ENCODE measurements around the gene S100A5. TPM values are rescaled to one million over a fixed set of nuclear protein-coding genes. Genes with fewer than 3 reads are reported as not detected.
"Not testable (repeated sequence)": the region's sequence is repeated elsewhere in the genome, so short reads cannot be mapped to it uniquely, and the experiment has no call there.

Gene S100A5
- total RNA-seq, 2 experiments from 2014 or later, result not detected

GRCh38 chr1:153583976-153584375 is 43.2 kb upstream of the S100A5 start:
- H3K4me3 ChIP-seq (ENCODE audit: low read depth, low read length, poor library complexity, severe bottlenecking), result no peak overlapping the region
- DNase-seq (ENCODE audit: low spot score), result no peak
- ChIA-PET CTCF (ENCODE audit: unreplicated experiment) (no interaction called here), POLR2A (no interaction called here)
- no TSS peak for BruUV-seq (replicated peaks)
- no peaks in the 10 kb centered on the region for H3K79me2 ChIP-seq (ENCODE audit: insufficient read depth, low read depth, low read length)
- H3K27ac ChIP-seq (ENCODE audit: low read depth, low read length, poor library complexity, severe bottlenecking), result no peak overlapping the region
- intact Hi-C loops (cut with micrococcal nuclease; ENCODE audit: unreplicated experiment), result no loop called here
- no peaks in the 10 kb centered on the region for H4K20me1 ChIP-seq (ENCODE audit: insufficient read depth, low read length)
- H3K36me3 ChIP-seq (ENCODE audit: insufficient read depth, low read length), result no peaks in the 10 kb centered on the region
- H2AFZ ChIP-seq (ENCODE audit: low read length), result no peak overlapping the region
- H3K4me1 ChIP-seq (ENCODE audit: insufficient read depth, low read length, poor library complexity, severe bottlenecking), result no peaks in the 10 kb centered on the region
- no peak overlapping the region for H3K4me2 ChIP-seq (ENCODE audit: low read length)
- TF ChIP-seq CTCF (conservative IDR thresholded peaks at IDR 0.05; ENCODE audit: low read length) (no peak), EZH2phosphoT487 (IDR thresholded peaks at IDR 0.05; ENCODE audit: borderline replicate concordance, low read depth, low read length) (no peak)
- H3K9me3 ChIP-seq (ENCODE audit: low read length), result no peaks in the 10 kb centered on the region
- no peaks in the 10 kb centered on the region for H3K9me2 ChIP-seq (ENCODE audit: insufficient read depth, low read length)

- H3K4me2 ChIP-seq (ENCODE audit: low read length); H3K4me1 ChIP-seq (ENCODE audit: insufficient read depth, low read length, poor library complexity, severe bottlenecking); H3K27ac ChIP-seq (ENCODE audit: low read depth, low read length, poor library complexity, severe bottlenecking); BruUV-seq (replicated peaks); H3K36me3 ChIP-seq (ENCODE audit: insufficient read depth, low read length); H3K9me3 ChIP-seq (ENCODE audit: low read length); H3K4me3 ChIP-seq (ENCODE audit: low read depth, low read length, poor library complexity, severe bottlenecking); CTCF ChIA-PET (ENCODE audit: unreplicated experiment); H2AFZ ChIP-seq (ENCODE audit: low read length); H3K9me2 ChIP-seq (ENCODE audit: insufficient read depth, low read length); intact Hi-C loops (cut with micrococcal nuclease; ENCODE audit: unreplicated experiment); POLR2A ChIA-PET; DNase-seq (ENCODE audit: low spot score); H3K79me2 ChIP-seq (ENCODE audit: insufficient read depth, low read depth, low read length); H4K20me1 ChIP-seq (ENCODE audit: insufficient read depth, low read length): not testable (repeated sequence)
Measured at GRCh38 chr1:153583514-153583913, 42.8 kb upstream of the S100A5 start.

- DNase-seq (ENCODE audit: low spot score); H2AFZ ChIP-seq (ENCODE audit: low read length); POLR2A ChIA-PET; intact Hi-C loops (cut with micrococcal nuclease; ENCODE audit: unreplicated experiment); H3K27ac ChIP-seq (ENCODE audit: low read depth, low read length, poor library complexity, severe bottlenecking); H3K36me3 ChIP-seq (ENCODE audit: insufficient read depth, low read length); H3K9me3 ChIP-seq (ENCODE audit: low read length); H3K4me1 ChIP-seq (ENCODE audit: insufficient read depth, low read length, poor library complexity, severe bottlenecking); BruUV-seq (replicated peaks); CTCF ChIA-PET (ENCODE audit: unreplicated experiment); H3K4me2 ChIP-seq (ENCODE audit: low read length); H3K4me3 ChIP-seq (ENCODE audit: low read depth, low read length, poor library complexity, severe bottlenecking); H4K20me1 ChIP-seq (ENCODE audit: insufficient read depth, low read length); H3K9me2 ChIP-seq (ENCODE audit: insufficient read depth, low read length); H3K79me2 ChIP-seq (ENCODE audit: insufficient read depth, low read depth, low read length): not testable (repeated sequence)
Measured at GRCh38 chr1:153582836-153583235, 42.1 kb upstream of the S100A5 start.

GRCh38 chr1:153578936-153579335 is 38.2 kb upstream of the S100A5 start:
- H3K4me1 ChIP-seq (ENCODE audit: insufficient read depth, low read length, poor library complexity, severe bottlenecking), result no peaks in the 10 kb centered on the region
- H3K9me2 ChIP-seq (ENCODE audit: insufficient read depth, low read length), result no peaks in the 10 kb centered on the region
- DNase-seq (ENCODE audit: low spot score), result no peak
- H3K27ac ChIP-seq (ENCODE audit: low read depth, low read length, poor library complexity, severe bottlenecking), result no peak overlapping the region
- no peaks in the 10 kb centered on the region for H4K20me1 ChIP-seq (ENCODE audit: insufficient read depth, low read length)
- H3K36me3 ChIP-seq (ENCODE audit: insufficient read depth, low read length), result no peaks in the 10 kb centered on the region
- no peak overlapping the region for H3K4me2 ChIP-seq (ENCODE audit: low read length)
- no peak overlapping the region for H3K4me3 ChIP-seq (ENCODE audit: low read depth, low read length, poor library complexity, severe bottlenecking)
- CTCF ChIA-PET (ENCODE audit: unreplicated experiment), result no interaction called here
- no peaks in the 10 kb centered on the region for H3K79me2 ChIP-seq (ENCODE audit: insufficient read depth, low read depth, low read length)
- POLR2A ChIA-PET, result interaction anchor here (2.1 kb wide), 1 partner anchor 21 kb away, joined by 4 read pairs; no protein-coding TSS in a partner anchor
- no TSS peak for BruUV-seq (replicated peaks)
- TF ChIP-seq CTCF (conservative IDR thresholded peaks at IDR 0.05; ENCODE audit: low read length) (no peak), EZH2phosphoT487 (IDR thresholded peaks at IDR 0.05; ENCODE audit: borderline replicate concordance, low read depth, low read length) (no peak)
- intact Hi-C loops (cut with micrococcal nuclease; ENCODE audit: unreplicated experiment), result no loop called here
- no peaks in the 10 kb centered on the region for H3K9me3 ChIP-seq (ENCODE audit: low read length)
- no peak overlapping the region for H2AFZ ChIP-seq (ENCODE audit: low read length)
